GM19455 (cell line): ENCODE results near the gene SLCO2B1.
"Not testable (repeated sequence)": the region's sequence is repeated elsewhere in the genome, so short reads cannot be mapped to it uniquely, and the experiment has no call there.

Experiments
- ATAC-seq: cut with Tn5 transposase; IDR thresholded peaks from one replicate; pipeline ENCODE4 v1.9.1; 2021; ENCODE audit not compliant: unreplicated experiment

The SLCO2B1 gene, protein sequence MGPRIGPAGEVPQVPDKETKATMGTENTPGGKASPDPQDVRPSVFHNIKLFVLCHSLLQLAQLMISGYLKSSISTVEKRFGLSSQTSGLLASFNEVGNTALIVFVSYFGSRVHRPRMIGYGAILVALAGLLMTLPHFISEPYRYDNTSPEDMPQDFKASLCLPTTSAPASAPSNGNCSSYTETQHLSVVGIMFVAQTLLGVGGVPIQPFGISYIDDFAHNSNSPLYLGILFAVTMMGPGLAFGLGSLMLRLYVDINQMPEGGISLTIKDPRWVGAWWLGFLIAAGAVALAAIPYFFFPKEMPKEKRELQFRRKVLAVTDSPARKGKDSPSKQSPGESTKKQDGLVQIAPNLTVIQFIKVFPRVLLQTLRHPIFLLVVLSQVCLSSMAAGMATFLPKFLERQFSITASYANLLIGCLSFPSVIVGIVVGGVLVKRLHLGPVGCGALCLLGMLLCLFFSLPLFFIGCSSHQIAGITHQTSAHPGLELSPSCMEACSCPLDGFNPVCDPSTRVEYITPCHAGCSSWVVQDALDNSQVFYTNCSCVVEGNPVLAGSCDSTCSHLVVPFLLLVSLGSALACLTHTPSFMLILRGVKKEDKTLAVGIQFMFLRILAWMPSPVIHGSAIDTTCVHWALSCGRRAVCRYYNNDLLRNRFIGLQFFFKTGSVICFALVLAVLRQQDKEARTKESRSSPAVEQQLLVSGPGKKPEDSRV

DNA sequence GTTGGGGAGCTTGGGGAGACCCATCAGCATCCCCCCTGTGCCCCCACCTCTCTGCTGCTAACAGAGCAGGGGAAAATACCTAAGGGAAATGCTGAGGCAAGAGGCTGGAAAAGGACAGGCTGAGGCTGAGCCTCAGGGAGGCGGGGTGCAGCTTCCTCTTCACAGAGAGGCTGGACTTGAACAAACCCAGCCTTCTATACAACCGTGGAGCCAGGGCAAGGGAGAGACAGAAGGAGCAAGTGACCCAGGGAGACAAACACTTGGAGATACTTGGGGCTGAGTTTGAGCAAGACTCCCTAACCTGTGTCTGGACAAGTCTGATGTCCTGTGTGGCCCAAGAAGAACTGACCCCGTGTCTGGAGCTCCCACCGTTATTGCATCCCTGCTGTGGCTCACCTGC, at the start of gene SLCO2B1:
Gene SLCO2B1, plus strand, starts transcription at position 229 of the 400 bp plus-strand sequence. CDS start 275 bp downstream, outside the sequence.
- no peak for ATAC-seq

DNA sequence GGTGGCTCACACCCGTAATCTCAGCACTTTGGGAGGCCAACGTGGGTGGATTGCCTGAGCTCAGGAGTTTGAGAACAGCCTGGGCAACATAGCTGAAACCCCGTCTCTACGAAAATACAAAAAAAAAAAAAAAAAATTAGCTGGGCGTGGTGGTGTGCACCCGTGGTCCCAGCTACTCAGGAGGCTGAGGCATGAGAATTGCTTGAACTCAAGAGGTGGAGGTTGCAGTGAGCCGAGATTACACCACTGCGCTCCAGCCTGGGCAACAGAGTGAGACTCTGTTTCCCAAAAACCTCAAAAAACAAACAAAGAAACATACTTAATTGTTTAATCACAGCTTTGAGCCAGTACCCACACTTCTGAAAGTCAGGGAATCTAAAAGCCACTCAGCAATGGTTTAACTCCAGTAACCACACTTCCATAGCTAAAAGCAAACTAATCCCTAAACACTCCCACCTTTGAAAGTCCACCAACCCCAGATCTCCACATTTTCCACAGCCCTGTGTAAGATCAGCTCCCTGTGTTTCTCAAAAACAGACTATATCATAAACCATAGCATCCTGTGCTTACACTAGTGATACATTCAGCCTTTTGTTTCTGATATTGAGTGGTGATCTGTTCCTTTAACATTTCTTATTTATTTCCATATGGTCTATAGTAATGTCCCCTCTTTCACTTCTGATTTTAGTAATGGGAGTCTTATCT, 49.3 kb upstream of the SLCO2B1 start:
- ATAC-seq: no peak

GRCh38 chr11:75103380-75104026, 47.4 kb upstream of the SLCO2B1 start:
- ATAC-seq: no peak

- ATAC-seq: no peak
Observed at GRCh38 chr11:75105462-75105925, 45.4 kb upstream of the SLCO2B1 start.

- not testable (repeated sequence) for ATAC-seq
Observed at GRCh38 chr11:75105967-75106681, 44.8 kb upstream of the SLCO2B1 start.

- no peak for ATAC-seq
Observed at GRCh38 chr11:75107187-75107586, 43.7 kb upstream of the SLCO2B1 start.

- no peak for ATAC-seq
Observed at GRCh38 chr11:75112200-75112599, 38.7 kb upstream of the SLCO2B1 start.

- ATAC-seq: no peak
Observed at GRCh38 chr11:75113030-75113429, 37.9 kb upstream of the SLCO2B1 start.

- no peak for ATAC-seq
Observed at GRCh38 chr11:75114465-75114864, 36.4 kb upstream of the SLCO2B1 start.

- ATAC-seq: no peak
Observed at GRCh38 chr11:75118577-75118976, 32.3 kb upstream of the SLCO2B1 start.

DNA sequence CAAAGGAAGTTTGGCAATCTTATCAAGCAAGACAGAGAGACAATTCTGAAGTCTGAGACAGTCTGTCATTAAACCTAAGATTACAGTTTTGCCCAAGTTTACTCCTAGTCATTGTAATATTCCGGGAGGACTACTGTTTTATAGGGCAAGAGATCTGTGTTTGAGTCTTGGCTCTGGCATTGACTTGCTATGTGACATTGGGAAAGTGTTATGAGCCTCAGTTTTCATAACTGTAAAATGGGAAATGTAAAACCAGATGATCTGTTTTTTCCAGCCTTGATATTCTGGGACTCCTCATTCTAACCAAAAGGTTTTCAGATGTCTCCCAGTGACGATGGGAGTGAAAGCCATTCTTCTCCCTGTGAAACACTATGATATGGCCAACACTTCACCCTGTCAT, 24.3 kb upstream of the SLCO2B1 start:
- no peak for ATAC-seq

DNA sequence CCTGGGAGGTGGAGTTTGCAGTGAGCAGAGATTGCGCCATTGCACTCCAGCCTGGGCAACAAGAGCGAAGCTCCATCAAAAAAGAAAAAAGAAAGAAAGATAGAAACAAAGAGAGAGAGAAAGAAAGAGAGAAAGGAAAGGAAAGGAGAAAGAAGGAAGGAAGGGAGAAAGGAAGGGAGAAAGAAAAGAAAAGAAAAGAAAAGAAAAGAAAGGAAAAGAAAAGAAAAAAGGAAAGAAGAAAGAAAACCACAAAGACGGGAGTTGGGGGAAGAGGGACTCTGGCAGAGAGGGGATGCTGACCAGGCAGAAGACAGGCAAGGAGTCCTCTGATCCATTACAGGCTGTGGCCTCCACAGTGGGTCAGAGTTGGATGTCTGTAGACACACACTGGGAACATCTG, 18.8 kb upstream of the SLCO2B1 start:
- no peak for ATAC-seq

DNA sequence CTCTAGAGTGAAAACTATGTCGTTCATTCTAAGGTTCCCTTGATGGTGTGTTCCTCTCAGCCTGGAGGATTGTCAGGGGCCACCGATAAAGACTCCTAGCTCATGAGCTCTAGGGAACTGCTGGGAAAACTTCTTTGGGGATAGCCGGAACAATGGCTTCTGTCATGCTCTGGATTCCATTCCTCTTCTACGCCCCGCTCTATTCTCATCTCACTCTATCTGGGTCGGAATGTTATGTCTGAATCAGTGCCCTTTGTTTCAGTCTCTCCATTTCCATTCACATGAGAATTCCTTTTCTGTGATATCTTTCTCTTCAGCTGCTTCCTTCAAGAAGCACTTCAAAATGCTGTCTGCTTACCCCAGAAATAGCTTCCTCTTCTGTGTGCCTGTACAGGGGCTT, 16.9 kb upstream of the SLCO2B1 start:
- no peak for ATAC-seq

- ATAC-seq: no peak
Observed at GRCh38 chr11:75135021-75135650, 15.8 kb upstream of the SLCO2B1 start.

DNA sequence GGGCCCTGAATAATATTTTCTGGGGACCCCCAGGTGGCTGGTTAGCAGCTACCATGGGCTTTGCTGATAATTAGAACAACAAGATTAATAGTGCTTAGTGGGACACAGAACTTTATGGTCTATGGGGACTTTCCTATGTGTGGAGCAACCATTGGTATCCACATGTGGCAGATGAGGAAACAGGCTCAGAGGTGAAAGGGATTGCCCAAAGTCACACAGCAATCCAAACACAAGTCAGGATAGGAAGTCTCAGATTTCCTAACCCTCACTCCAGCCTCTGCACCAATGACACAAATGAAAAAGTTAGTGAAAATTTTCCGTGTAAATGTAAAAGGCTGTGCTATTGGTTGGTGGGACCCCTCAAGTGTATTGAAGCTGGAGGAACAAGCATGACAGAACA, 15.3 kb upstream of the SLCO2B1 start:
- no peak for ATAC-seq

DNA sequence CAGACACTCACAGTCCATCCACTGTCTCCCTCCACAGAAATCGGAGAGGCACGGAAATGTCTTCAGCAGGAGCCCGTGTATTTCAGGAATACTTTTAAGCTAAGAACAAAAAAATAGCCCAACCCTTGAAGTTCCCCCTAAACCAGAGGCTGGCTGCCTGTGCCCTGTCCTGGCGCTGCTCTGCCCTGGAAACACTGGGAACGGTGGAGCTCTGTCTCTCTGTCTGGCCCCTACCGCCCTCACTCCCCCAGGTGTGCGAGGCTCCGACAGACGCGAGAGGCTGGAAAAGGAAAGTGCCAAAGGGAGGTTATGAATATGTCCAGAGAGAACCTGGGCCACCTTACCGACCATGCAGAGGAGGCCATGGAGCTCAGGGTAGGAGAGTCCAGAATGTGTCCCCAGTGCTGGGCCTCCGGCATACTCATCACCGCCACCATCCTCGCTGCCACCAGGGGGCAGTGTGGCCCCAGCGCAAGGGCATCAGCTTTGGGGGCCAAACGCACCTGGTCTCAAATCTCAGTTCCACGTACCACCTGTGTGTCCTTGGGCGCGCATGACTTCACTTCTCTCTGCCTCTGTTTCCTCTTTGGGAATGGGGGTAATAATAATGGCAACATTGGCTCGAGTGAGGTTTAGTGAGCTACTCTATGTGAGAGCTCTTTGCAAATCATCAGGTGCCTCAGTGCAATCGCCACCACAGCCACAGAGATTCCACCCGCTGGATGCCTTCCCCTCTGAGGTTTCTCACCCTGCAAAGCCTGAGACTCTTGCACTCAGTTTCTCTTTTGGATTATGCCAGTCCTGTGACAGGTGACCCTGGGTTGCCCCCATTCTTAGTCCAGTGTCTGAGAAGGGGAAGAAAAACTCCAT, 10.4 kb upstream of the SLCO2B1 start:
- ATAC-seq: no peak

- no peak for ATAC-seq
Observed at GRCh38 chr11:75141166-75141565, 9.7 kb upstream of the SLCO2B1 start.

- ATAC-seq: peak; percentile 51
Observed at GRCh38 chr11:75142714-75143419, 8.0 kb upstream of the SLCO2B1 start.

- no peak for ATAC-seq
Observed at GRCh38 chr11:75143420-75143731, 7.5 kb upstream of the SLCO2B1 start.
